Prostate gland (tissue), 2 donors: Measurements from ENCODE around the gene ENHO. TPM values are rescaled to one million over a fixed set of nuclear protein-coding genes. Genes with fewer than 3 reads are reported as not detected.

Experiments used
- DNase-seq: peaks from one replicate; pipeline ENCODE4 v3.0.0-alpha.2; 2019; ENCODE audit warnings: low spot score
- H3K27ac ChIP-seq, 2 donors: fragments of 200-600 bp; sonication (generic); 2 replicates each; pipeline ENCODE4 v1.5.1; 2017 to 2019
- H3K27me3 ChIP-seq: fragments of 200-600 bp; sonication (generic); replicated peaks from 2 replicates; pipeline ENCODE4 v1.5.1; 2019; ENCODE audit not compliant: insufficient read depth
- H3K36me3 ChIP-seq, 2 donors: fragments of 200-600 bp; sonication (generic); 1 replicate in 1 of 2; 2 replicates in 1 of 2; pipeline versions ENCODE4 v1.5.1 to v1.8.1; 2017 to 2019
- H3K4me1 ChIP-seq: fragments of 200-600 bp; sonication (generic); replicated peaks from 2 replicates; pipeline ENCODE4 v1.5.1; 2019
- H3K4me3 ChIP-seq, 2 donors: fragments of 200-600 bp; sonication (generic); 2 replicates each; pipeline ENCODE4 v1.5.1; 2017 to 2019
- H3K9me3 ChIP-seq: fragments of 200-600 bp; sonication (generic); 2 replicates; pipeline ENCODE4 v1.5.1; 2017
- POLR2A ChIP-seq: fragments of 450-650 bp; IDR thresholded peaks from one replicate; pipeline ENCODE4 v1.6.1; 2016; ENCODE audit warnings: antibody characterized with exemption, mild to moderate bottlenecking
- POLR2AphosphoS5 ChIP-seq: sonication (generic); formaldehyde crosslinking; IDR thresholded peaks from one replicate; pipeline ENCODE4 v1.6.1; 2017; ENCODE audit warnings: antibody characterized with exemption
- WGBS: methylation state at CpG from one replicate; pipeline ENCODE4 v1.1.5; 2018; 5-methylcytosine and 5-hydroxymethylcytosine counted together
- intact Hi-C: fragments of 100-400 bp; cut with DNase I; formaldehyde crosslinking; loops from one replicate; pipeline ENCODE4 v1.14.2; 2022
- total RNA-seq, 2 donors: library from RNA; depleted of rRNA; stranded (reverse); fragments of >200 nt; gene quantifications; one replicate each; pipeline ENCODE4 v1.1.0, GENCODE V29; 2016
- TF ChIP-seq, protein P1 (sequence below), 4 experiments: fragments of 200-600 bp in 2 of 4; fragments of 450-650 bp in 2 of 4; sonication (generic) in 2 of 4; IDR thresholded peaks; 1 replicate in 3 of 4; 2 replicates in 1 of 4; pipeline ENCODE4 v1.5.1; 2016 to 2019; ENCODE audit warnings: antibody characterized with exemption in 4 of 4, mild to moderate bottlenecking in 2 of 4, moderate library complexity in 2 of 4

The ENHO gene
- total RNA-seq, 2 donors from 2014 or later = 20.9 to 28.2 TPM

- no peak for TF ChIP-seq POLR2A
- TF ChIP-seq POLR2AphosphoS5 = no peak
- TF ChIP-seq, protein P1, sequence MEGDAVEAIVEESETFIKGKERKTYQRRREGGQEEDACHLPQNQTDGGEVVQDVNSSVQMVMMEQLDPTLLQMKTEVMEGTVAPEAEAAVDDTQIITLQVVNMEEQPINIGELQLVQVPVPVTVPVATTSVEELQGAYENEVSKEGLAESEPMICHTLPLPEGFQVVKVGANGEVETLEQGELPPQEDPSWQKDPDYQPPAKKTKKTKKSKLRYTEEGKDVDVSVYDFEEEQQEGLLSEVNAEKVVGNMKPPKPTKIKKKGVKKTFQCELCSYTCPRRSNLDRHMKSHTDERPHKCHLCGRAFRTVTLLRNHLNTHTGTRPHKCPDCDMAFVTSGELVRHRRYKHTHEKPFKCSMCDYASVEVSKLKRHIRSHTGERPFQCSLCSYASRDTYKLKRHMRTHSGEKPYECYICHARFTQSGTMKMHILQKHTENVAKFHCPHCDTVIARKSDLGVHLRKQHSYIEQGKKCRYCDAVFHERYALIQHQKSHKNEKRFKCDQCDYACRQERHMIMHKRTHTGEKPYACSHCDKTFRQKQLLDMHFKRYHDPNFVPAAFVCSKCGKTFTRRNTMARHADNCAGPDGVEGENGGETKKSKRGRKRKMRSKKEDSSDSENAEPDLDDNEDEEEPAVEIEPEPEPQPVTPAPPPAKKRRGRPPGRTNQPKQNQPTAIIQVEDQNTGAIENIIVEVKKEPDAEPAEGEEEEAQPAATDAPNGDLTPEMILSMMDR (IDR thresholded peaks at IDR 0.05) = no peak
- Histone ChIP-seq H3K27ac (no peak overlapping the region), H3K4me3 (no peak overlapping the region), H3K36me3 (no peaks in the 10 kb centered on the region), H3K4me1 (no peaks in the 10 kb centered on the region), H3K9me3 (no peaks in the 10 kb centered on the region), H3K27me3 (no peaks in the 10 kb centered on the region)
- no peak for DNase-seq
- WGBS = 59% methylated on average over 11 of the region's 11 CpGs
- intact Hi-C loops = no loop called here
These were observed 47.6 kb upstream of the ENHO start for GRCh38 chr9:34570376-34570775.

- H3K9me3 ChIP-seq = no peaks in the 10 kb centered on the region
- no peaks in the 10 kb centered on the region for H3K4me1 ChIP-seq
- no peak overlapping the region for H3K4me3 ChIP-seq
- H3K36me3 ChIP-seq = no peaks in the 10 kb centered on the region
- no peaks in the 10 kb centered on the region for H3K27me3 ChIP-seq
- TF ChIP-seq POLR2A (no peak), POLR2AphosphoS5 (no peak)
- TF ChIP-seq, protein P1 (IDR thresholded peaks at IDR 0.05) = no peak
- 75% methylated on average over 12 of the region's 12 CpGs for WGBS
- intact Hi-C loops = no loop called here
- DNase-seq = no peak
- no peak overlapping the region for H3K27ac ChIP-seq
These were observed 46.0 kb upstream of the ENHO start for GRCh38 chr9:34568774-34569173.

- TF ChIP-seq POLR2AphosphoS5 (no peak), POLR2A (no peak)
- TF ChIP-seq, protein P1 (IDR thresholded peaks at IDR 0.05) = no peak
- H3K27me3 ChIP-seq = no peaks in the 10 kb centered on the region
- intact Hi-C loops = no loop called here
- DNase-seq = no peak
- 77% methylated on average over 7 of the region's 7 CpGs for WGBS
- no peaks in the 10 kb centered on the region for H3K4me1 ChIP-seq
- no peaks in the 10 kb centered on the region for H3K9me3 ChIP-seq
- H3K27ac ChIP-seq = no peak overlapping the region
- no peaks in the 10 kb centered on the region for H3K36me3 ChIP-seq
- no peak overlapping the region for H3K4me3 ChIP-seq
These were observed 45.3 kb upstream of the ENHO start for GRCh38 chr9:34568133-34568532.

DNA sequence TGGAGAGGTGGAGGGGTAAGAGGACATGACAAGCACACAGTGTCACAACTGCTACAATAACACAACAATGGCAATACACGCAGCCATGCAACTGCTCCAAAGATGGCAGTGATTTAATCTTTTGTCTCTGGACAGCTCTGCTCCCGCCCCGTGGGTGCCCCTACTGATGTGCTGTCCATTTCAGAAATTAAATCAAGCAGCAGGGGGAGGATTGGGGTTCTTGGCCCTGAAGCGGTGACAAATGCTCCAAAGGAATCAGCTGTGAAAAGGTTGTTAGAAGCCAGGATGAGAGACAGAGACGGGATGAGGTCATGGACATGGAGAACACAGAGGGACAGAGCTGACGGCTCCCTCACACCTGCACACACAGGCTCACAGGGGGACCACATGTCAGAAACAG lies 44.2 kb upstream of the ENHO start:
- no peak for DNase-seq
- TF ChIP-seq, protein P1 (IDR thresholded peaks at IDR 0.05) = no peak
- TF ChIP-seq POLR2AphosphoS5 = no peak
- TF ChIP-seq POLR2A = no peak
- no peaks in the 10 kb centered on the region for H3K36me3 ChIP-seq
- H3K4me3 ChIP-seq = no peak overlapping the region
- 68% methylated on average over 6 of the region's 6 CpGs for WGBS
- H3K27me3 ChIP-seq = no peaks in the 10 kb centered on the region
- H3K9me3 ChIP-seq = no peaks in the 10 kb centered on the region
- H3K27ac ChIP-seq = no peak overlapping the region
- intact Hi-C loops = no loop called here
- no peaks in the 10 kb centered on the region for H3K4me1 ChIP-seq

- H3K4me3 ChIP-seq = no peak overlapping the region
These were observed 43.5 kb upstream of the ENHO start for GRCh38 chr9:34566322-34566721.

More at GRCh38 chr9:34566322-34566721, 43.5 kb upstream of the ENHO start:
- Histone ChIP-seq H3K27me3 (no peaks in the 10 kb centered on the region), H3K36me3 (no peaks in the 10 kb centered on the region), H3K27ac (no peak overlapping the region), H3K4me1 (no peaks in the 10 kb centered on the region), H3K9me3 (no peaks in the 10 kb centered on the region)
- TF ChIP-seq, protein P1 (IDR thresholded peaks at IDR 0.05) = no peak
- TF ChIP-seq POLR2A (no peak), POLR2AphosphoS5 (no peak)
- WGBS = 69% methylated on average over 8 of the region's 8 CpGs
- DNase-seq = no peak
- intact Hi-C loops = no loop called here
